Cardiac fibroblast (primary cell): ENCODE data around the gene CTDSPL.

ENCODE experiments used
- DNase-seq, 2 donors: peaks; one replicate each; pipeline versions ENCODE4 v3.0.0 to v3.0.0-alpha.2; 2010; ENCODE audit warnings: low read depth in 2 of 2
- H3K4me3 ChIP-seq, 2 donors: replicated peaks in 1 of 2; 1 replicate in 1 of 2; 2 replicates in 1 of 2; pipeline ENCODE4 v1.5.1; 2011; ENCODE audit warnings: low read depth in 2 of 2, low read length in 2 of 2, mild to moderate bottlenecking in 2 of 2, moderate library complexity in 1 of 2
- CTCF ChIP-seq: IDR thresholded peaks from one replicate; pipeline ENCODE4 v1.5.1; 2011; ENCODE audit warnings: low read depth, mild to moderate bottlenecking, low read length, inconsistent platforms

CTDSPL gene

GRCh38 chr3:37903734-37904133 is 42.1 kb downstream of the CTDSPL start:
- no peak for TF ChIP-seq CTCF
- no peak overlapping the region for H3K4me3 ChIP-seq
- no peak for DNase-seq

GRCh38 chr3:37904601-37905000 is 42.9 kb downstream of the CTDSPL start:
- no peak for TF ChIP-seq CTCF
- peak; percentile 55 to 57 for DNase-seq
- H3K4me3 ChIP-seq: no peak overlapping the region

DNA sequence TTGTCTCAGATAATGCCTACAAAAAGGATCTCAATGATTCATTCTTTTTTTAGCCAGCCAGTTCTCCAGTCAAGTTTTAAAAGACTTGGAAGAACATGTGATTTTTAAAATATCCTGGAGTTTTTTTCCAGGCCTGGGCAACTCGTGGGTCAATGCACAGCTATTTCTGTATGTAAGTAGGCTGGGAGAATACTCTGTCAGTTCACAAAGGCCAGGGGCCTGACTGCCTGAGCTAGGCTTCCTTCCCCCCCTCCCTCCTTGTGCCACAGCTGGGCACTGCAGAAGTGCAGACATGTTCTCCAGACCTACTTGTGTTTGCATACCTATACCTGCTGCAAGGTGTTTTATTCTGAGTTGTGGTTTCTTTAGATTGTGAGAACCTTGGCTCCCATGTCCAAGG is 43.7 kb downstream of the CTDSPL start:
- no peak for DNase-seq
- no peak for TF ChIP-seq CTCF
- H3K4me3 ChIP-seq: no peak overlapping the region

DNA sequence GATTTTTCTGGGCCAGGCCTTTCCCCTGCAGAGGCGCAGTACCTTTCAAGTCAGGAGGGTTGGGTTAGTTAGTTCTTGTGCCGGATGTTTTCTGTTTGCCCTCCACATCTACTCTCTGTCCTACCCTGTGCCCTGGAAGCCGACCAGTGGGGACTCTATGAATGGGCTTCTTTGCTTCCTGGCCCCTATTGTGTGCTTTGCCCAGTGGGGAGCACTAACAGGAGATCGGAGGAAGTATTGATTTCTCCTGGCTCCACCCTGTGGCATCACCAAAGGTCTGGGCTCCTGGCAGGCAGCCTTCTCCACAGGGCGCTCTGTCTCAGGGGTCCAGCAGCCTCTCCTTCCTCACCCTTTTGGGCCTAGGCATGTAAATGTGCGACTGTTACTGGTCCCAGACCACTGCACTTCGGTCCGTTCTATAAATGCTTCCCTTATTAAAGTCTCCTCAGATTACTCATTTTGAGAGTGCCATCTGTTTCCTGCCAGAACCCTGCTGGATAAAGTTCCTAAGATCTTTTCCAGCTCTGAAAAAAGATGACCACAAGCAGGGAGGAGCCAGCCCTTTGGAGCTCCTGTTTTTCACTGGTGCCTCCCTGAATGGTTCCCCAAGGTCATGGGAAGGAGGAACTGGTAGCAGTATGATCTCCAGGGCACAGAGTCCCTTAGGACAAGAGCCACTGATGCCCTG is 44.5 kb downstream of the CTDSPL start:
- no peak for TF ChIP-seq CTCF
- DNase-seq: peak; percentile 45 to 72
- no peak overlapping the region for H3K4me3 ChIP-seq

DNA sequence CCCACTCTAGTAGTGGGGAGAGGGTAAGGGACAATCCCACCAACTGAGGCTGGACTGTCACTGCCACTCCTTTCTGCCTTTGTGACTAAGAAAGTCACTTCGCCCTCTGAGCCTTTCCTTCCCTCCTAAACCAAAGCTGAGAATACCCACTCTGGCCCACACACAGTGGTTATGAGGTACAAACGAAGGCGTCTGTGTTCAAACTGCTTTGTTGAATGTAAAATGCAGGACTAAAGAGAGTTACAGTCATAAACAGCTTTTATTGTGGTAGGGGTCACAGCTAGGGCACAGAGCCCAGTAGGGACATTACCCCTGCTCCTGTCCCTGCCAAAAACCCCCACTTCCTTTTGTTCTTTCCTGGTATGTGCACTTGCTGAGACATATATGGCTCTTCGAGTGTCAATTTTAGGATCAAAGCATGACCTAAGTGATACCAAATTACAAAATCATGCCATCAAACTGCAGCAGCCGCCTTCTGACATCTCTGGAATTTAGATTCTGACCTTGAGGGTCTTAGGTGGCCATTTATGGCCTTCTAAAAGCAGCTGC is 45.1 kb downstream of the CTDSPL start:
- TF ChIP-seq CTCF: no peak
- H3K4me3 ChIP-seq: no peak overlapping the region
- DNase-seq: no peak

DNA sequence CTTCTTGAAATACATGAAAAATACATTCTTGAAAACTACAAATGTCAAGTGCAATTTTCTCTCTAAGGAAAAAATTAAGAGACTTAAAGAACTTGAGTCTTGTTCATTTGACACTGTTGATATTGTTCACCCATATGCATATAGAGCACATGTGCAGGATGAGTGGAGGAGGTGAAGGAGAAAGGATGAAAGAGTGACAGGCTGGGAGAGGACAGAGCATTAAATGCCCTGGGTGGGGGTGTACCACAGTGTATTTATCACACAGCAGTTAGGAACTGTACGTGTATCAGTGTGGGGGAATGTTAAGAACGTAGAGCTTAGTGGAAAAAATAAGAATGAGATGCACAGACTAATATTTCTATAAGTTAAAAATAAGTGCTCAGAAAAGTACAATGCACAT is 45.7 kb downstream of the CTDSPL start:
- no peak for DNase-seq
- no peak for TF ChIP-seq CTCF
- H3K4me3 ChIP-seq: no peak overlapping the region

DNA sequence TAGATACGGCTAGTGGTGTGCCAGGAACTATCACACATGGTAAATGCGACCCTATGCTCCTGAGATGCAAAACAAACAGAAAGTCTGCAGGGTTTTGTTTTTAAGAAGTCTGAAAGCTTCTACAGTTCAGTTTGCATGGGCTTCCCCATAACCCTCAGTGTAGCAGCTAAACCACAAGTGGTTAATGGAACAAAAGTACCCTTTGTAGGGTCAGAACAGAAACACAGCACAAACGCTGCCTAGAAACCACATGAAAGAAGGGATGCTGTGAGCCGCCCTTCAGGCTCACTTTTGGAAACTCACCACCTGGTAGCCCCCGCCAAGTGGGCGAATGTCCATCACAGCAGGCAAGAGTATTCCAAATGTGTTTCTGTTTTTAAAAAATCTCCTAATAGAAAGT is 46.2 kb downstream of the CTDSPL start:
- TF ChIP-seq CTCF: no peak
- no peak overlapping the region for H3K4me3 ChIP-seq
- no peak for DNase-seq
